NOMO-1 treated with dmso at 0.1 percent for 144 hours (cell line): ENCODE data around the gene ARMC8.
A peak's percentile ranks its signal among the peaks of the same experiment; 100 is the strongest.
"Not testable (repeated sequence)": the region's sequence is repeated elsewhere in the genome, so short reads cannot be mapped to it uniquely, and the experiment has no call there.

Source experiments
- DNase-seq: peaks from one replicate; lab custom pipeline; 2025; ENCODE audit not compliant: unreplicated experiment; lab: John Stamatoyannopoulos, UW

The ARMC8 gene, protein sequence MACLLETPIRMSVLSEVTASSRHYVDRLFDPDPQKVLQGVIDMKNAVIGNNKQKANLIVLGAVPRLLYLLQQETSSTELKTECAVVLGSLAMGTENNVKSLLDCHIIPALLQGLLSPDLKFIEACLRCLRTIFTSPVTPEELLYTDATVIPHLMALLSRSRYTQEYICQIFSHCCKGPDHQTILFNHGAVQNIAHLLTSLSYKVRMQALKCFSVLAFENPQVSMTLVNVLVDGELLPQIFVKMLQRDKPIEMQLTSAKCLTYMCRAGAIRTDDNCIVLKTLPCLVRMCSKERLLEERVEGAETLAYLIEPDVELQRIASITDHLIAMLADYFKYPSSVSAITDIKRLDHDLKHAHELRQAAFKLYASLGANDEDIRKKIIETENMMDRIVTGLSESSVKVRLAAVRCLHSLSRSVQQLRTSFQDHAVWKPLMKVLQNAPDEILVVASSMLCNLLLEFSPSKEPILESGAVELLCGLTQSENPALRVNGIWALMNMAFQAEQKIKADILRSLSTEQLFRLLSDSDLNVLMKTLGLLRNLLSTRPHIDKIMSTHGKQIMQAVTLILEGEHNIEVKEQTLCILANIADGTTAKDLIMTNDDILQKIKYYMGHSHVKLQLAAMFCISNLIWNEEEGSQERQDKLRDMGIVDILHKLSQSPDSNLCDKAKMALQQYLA

DNA sequence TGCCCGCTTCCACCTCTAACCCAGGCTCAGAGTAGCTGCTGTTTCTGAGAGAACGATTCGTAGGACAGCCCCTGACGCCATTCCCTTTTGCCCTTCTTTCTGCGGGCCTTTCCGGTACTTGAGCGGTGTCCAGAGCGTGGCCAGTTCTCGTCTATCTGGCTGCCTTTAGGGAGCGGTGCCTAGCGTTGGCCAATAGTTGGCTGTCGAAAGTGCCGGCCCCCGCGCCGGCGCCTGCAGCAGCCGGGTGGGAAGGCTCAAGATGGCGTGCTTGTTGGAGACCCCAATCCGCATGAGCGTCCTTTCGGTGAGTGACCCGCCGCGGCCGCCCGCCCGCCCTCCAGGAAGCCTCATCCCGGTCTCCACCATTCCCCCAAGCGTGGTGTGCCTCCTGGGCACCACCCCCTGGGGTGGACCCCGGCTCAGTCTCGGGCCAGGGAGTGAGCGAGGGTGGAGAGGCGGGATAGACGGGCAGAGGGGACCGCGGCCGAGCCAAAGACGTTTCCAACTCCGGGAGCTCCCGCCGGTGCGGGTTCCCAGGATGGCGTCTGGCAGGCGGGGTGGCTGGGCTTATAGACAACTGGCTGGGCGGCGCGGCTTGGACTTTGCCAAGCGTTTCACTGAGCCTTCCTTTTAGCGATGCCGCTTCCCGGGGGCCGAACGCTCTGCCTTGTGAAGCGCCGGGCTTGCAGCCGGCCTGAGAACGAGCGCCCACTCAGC is at the start of gene ARMC8:
TSS of gene ARMC8 (plus strand) at position 6 of the 717 bp plus-strand sequence. CDS start at position 260, 254 bp downstream.
- DNase-seq = peak; percentile 95

GRCh38 chr3:138137861-138138260 is 49.2 kb upstream of the ARMC8 start:
- DNase-seq = peak; percentile 66

- DNase-seq = peak; percentile 12
Measured at GRCh38 chr3:138139691-138140090, 47.4 kb upstream of the ARMC8 start.

DNA sequence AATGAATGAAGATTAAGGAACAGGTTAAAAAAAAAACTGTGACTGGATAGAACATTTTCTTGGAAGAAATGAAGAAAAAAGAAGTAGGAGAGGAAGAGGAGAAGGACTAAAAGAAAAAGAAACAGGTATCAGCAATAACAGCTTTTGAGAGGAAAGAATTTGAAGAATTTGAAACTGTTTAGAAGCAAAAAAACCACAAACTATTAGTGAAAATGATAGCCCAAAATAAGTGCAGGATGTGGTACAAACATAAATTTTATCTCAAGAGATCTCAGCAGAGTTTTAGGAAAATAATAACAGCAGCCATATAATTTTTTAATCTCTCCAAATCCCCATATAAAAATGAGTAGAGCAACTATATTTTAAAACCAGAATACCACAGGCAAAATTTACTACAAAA is 46.2 kb upstream of the ARMC8 start:
- no peak for DNase-seq

DNA sequence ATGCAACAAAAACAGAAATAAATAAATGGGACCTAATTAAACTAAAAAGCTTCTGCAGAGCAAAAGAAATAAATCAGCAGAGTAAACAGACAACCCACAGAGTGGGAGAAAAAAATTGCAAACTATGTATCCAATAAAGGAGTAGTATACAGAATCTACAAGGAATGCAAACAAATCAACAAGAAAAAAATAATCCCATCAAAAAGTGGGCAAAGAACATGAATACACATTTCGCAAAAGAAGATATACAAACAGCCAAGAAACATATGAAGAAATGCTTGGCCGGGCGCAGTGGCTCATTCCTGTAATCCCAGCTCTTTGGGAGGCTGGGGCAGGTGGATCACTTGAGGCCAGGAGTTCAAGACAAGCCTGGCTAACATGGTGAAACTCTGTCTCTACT is 44.9 kb upstream of the ARMC8 start:
- not testable (repeated sequence) for DNase-seq

GRCh38 chr3:138148503-138148902 is 38.6 kb upstream of the ARMC8 start:
- DNase-seq = no peak

DNA sequence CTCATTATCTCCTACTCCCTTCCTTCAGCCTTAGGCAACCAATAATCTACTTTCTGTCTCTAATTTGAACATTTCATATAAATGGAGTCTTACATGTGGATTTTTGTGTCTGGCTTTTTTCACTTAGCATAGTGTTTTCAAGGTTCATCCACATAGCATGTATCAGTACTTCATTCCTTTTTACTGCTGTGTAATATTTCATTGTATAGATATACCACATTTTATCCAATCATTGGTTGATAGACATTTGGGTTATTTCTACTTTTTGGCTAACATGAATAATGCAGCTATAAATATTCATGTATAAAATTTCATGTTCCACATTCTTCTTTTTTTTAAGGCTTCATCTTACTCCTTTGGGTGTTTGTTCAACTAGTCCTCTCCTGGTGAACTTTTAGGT is 32.6 kb upstream of the ARMC8 start:
- DNase-seq = no peak

GRCh38 chr3:138157743-138158142 is 29.4 kb upstream of the ARMC8 start:
- no peak for DNase-seq

DNA sequence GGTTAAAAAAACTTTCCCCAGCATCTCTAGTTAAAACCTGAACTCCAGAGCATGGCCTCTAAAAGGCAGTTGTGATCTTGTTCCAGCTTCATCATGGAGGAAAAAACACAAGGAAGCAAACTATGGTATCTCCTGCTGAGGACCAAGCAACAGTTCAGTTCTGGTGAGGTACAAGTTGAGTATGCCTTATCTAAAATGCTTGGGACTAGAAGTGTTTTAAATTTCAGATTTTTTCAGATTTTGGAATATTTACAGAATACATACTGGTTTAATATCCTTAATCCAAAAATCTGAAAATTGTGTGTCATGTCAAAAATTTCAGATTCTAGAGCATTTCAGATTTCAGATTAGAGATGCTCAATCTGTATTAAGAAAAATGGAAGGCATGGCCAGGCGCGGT is 22.0 kb upstream of the ARMC8 start:
- DNase-seq = no peak

DNA sequence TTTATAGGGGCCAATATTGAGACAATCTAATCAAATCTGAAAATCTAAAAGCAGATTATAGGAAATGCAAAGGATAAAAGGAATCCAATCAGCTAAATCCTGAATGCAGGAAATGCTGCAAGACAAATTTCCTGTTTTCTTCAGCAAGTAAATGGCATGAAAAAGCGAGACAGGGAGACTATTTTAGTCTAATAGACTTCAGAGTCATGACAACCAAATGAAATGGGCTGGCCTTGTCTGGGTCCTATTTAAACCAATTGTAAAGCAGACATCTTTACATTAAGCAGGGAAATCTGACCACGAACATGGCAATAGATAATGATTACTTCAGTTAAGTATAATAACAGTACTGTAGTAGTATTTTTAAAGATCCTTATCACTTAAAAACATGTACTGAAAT is 14.5 kb upstream of the ARMC8 start:
- DNase-seq = no peak

- DNase-seq = no peak
Measured at GRCh38 chr3:138173769-138174420, 13.2 kb upstream of the ARMC8 start.

DNA sequence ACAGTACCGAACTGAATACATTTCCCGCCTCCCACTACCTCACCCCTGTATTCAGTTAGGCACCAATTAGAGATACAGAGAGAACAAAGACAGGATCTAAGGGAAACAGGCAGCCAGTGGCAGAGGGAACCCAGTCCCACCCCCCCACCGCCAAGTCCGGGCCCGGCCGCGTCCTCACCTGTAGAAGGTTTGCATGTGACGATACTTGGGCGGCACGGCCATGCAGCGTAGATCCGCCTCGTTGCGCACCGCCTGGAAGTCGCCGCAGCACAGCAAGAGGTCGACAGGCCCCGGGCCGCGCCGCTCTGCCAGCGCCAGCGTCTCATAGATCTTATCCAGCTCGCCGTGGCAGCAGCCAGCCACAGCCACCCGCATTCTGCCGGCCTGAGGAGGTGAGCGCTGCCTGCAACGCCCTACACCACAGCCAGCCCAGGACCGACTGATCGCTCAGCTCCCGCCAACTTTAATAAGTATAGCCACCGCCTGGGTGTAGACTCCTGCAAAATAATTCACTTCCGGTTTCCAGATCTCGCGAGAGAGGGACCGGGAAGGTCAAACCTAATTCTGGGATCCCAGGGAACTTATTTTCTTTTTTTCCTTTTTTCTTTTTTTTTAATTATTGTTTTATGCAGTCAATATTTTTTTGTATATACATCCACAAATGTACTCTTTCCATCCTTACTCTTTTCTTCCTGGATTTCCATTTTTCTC is 12.5 kb upstream of the ARMC8 start, which contains the start of gene DBR1:
TSS of gene DBR1 (minus strand) at position 501 of the 711 bp plus-strand sequence. CDS start at position 375, 126 bp downstream.
- peak; percentile 78 for DNase-seq

DNA sequence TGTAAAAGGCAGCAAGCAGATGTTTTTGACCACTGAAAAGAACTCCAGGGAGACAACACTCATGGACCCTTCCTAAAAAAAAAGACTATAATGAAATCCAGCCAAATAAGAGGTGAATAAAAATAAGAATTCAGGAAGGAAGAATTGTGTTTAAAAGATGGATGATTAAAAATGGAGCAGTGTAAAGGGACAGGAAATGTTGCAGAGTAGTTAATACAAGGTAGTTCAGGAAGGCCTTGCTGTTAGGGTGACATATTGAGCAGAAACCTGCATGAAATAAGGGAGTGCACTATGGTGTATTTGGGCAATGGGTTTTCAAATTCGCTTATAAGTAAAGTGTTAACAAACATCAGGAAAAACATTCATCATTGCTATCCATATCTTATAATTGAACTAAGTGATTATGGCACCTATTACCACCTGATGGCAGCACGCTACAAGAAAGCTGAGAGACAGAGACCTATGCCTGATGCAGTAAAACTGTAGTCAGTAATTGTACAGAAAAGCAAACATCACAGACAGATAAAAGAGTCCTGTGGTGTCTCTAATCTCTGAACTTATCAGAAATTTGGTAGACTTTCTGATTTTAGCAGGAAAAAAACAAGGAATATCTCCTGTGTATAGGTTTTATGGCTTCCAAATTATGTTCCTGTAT is 6.6 kb upstream of the ARMC8 start:
- peak; percentile 21 for DNase-seq

DNA sequence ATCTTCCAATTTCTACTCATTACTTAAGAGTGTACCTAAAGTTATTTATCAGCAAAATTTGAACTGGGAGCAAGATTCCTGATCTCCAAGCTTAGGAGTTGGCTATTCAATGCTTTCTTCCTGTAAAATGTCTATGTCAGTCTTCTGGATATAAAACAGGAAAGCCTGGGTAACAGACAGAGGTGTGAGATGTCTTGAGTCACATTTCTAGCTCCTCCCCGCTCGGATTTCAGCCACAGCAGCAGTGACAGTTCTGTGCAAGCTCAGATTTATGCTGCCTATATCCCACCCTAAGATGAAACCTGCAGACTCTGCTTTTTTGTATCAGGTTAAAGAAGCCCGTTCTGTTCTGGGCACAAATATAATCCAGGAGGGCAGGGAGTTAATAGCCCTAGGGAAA is 2.1 kb upstream of the ARMC8 start:
- no peak for DNase-seq

- DNase-seq = no peak
Measured at GRCh38 chr3:138186221-138186620, 880 bp upstream of the ARMC8 start.

GRCh38 chr3:138186803-138187295 is 252 bp upstream of the ARMC8 start:
- DNase-seq = peak; percentile 77

GRCh38 chr3:138188013-138188730 is 1.1 kb downstream of the ARMC8 start:
- DNase-seq = no peak

GRCh38 chr3:138195481-138195880 is 8.4 kb downstream of the ARMC8 start:
- DNase-seq = no peak

DNA sequence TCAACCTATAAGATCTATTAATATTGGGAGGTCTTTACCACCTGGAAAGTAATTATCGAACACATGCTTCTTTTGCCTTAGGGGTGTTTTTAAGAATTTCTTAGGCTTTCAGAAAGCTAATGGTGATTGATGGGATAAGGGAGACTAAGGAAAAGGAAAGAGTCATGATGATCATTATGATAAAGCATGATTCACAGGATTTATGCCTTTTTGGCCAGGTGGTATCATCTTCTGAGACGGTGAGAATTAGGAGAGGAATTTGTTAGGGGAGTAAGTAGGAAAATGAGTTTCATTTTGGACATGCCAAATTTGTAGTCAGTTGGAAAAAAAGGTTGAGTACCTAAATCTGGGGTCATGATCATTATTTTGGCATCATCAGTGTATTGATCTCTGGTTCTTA is 8.9 kb downstream of the ARMC8 start:
- no peak for DNase-seq
